Measurements from ENCODE around the gene TNK2. TPM values are rescaled to one million over a fixed set of nuclear protein-coding genes. Genes with fewer than 3 reads are reported as not detected.
"Not testable (repeated sequence)": the region's sequence is repeated elsewhere in the genome, so short reads cannot be mapped to it uniquely, and the experiment has no call there.

Gene TNK2
- total and polyA plus RNA-seq, 2 of the 13 experiments (the other 11 are each of a cell fraction or from before 2014, with no cell fraction given): 4.6 to 5.8 TPM

- FAIRE-seq; CTCF ChIA-PET (ENCODE audit: low intra/inter-chr PET ratio, low total read pairs); H2AFZ ChIP-seq (ENCODE audit: low read length); H3K79me2 ChIP-seq (ENCODE audit: insufficient read depth, low read length); H3K9ac ChIP-seq (ENCODE audit: insufficient read depth, low read depth, low read length); H3K4me3 ChIP-seq (replicated peaks in 1 of 3; ENCODE audit: insufficient read depth in 1 of 3, low read depth in 2 of 3, low read length in 3 of 3); intact Hi-C loops (cut with micrococcal nuclease; ENCODE audit: unreplicated experiment); BruUV-seq (replicated peaks); H3K27me3 ChIP-seq (ENCODE audit: control insufficient read depth in 1 of 2, insufficient read depth in 2 of 2, low read length in 2 of 2); POLR2A ChIA-PET; H3K9me3 ChIP-seq (ENCODE audit: low read length); H3K27ac ChIP-seq (ENCODE audit: extremely low read length, insufficient read depth, low read length); H4K20me1 ChIP-seq (ENCODE audit: insufficient read depth, low read length); in situ Hi-C loops (cut with HindIII; ENCODE audit: extremely low pct_ligation_motif_present, low pct_unique_long_range_greater_than_20kb); H3K36me3 ChIP-seq (replicated peaks in 1 of 2; ENCODE audit: control insufficient read depth in 1 of 2, insufficient read depth in 2 of 2, low read length in 2 of 2); TF ChIP-seq HNF1A (CRISPR knock-in tag; IDR thresholded peaks at IDR 0.05; ENCODE audit: borderline replicate concordance): not testable (repeated sequence)
- WGBS (ENCODE audit: low lambda C conversion rate): 76% methylated on average over 6 of the region's 6 CpGs
- peaks cover 31% of the 10 kb centered on the region for H3K4me1 ChIP-seq (ENCODE audit: insufficient read depth, low read length)
- peak; percentile 20; the same call in 2 of the 3 replicates for ATAC-seq
- DNase-seq (ENCODE audit: low spot score): peak; percentile 11
- TF ChIP-seq HNF1B (CRISPR knock-in tag; IDR thresholded peaks at IDR 0.05) (0 out of 2 replicates have a peak, but pooled peaks have one; percentile 39), ELF3 (CRISPR knock-in tag; IDR thresholded peaks at IDR 0.05) (peak; percentile 95), HNF1A (IDR thresholded peaks at IDR 0.05; ENCODE audit: low read depth) (peak; percentile 72)
- 0 out of 2 replicates have a peak overlapping the region, but pooled peaks have one; percentile 12 for H3K4me2 ChIP-seq (ENCODE audit: low read depth, low read length)
Measured at GRCh38 chr3:195933044-195933430, 24.7 kb upstream of the TNK2 start.
